Choroid plexus epithelial cell (primary cell): Measurements from ENCODE around the gene RASL10A.

Experiments used
- DNase-seq: peaks from one replicate; pipeline ENCODE4 v3.0.0-alpha.2; 2010; ENCODE audit warnings: low read depth
- H3K4me3 ChIP-seq: 2 replicates; pipeline ENCODE4 v1.5.1; 2011; ENCODE audit warnings: low read depth, mild to moderate bottlenecking, control low read depth, low read length, moderate library complexity
- CTCF ChIP-seq: conservative IDR thresholded peaks from 2 replicates; pipeline ENCODE4 v1.5.1; 2011; ENCODE audit warnings: low read depth, mild to moderate bottlenecking, control low read depth, inconsistent platforms, low read length, moderate library complexity

RASL10A gene

GRCh38 chr22:29313576-29314466 lies 1.7 kb downstream of the RASL10A start:
- no peak for TF ChIP-seq CTCF
- DNase-seq = no peak
- no peak overlapping the region for H3K4me3 ChIP-seq

DNA sequence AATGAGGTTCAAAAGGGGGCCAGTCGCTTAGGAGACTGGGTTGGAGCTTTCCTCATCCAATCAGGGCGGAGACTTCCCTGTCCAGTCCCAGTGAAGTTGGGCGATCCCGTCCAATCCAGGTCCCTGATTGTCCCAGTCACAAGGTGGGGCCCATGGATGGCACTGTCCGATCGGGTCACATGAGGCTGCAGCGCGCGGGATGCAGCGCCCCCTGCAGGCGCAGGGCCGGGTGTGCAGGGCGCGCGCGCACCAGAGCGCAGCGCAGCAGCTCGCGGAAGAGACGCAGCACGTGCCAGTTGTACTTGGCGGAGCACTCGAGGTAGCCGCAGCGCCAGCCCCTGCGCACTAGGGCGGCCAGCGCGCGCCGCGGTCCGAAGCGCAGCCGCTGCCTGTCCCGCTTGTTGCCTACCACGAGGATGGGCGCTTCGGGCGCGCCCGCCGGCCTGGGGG lies 2.3 kb downstream of the RASL10A start:
- TF ChIP-seq CTCF = peak; percentile 62
- peak; percentile 68 for DNase-seq
- H3K4me3 ChIP-seq = no peak overlapping the region

- no peak for DNase-seq
- TF ChIP-seq CTCF = no peak
Measured at GRCh38 chr22:29312218-29313125, 3.0 kb downstream of the RASL10A start.

GRCh38 chr22:29311464-29312217 lies 3.9 kb downstream of the RASL10A start:
- no peak for TF ChIP-seq CTCF
- H3K4me3 ChIP-seq = no peak overlapping the region
- DNase-seq = no peak

More at GRCh38 chr22:29312218-29313125, 3.0 kb downstream of the RASL10A start:
- no peak overlapping the region for H3K4me3 ChIP-seq

DNA sequence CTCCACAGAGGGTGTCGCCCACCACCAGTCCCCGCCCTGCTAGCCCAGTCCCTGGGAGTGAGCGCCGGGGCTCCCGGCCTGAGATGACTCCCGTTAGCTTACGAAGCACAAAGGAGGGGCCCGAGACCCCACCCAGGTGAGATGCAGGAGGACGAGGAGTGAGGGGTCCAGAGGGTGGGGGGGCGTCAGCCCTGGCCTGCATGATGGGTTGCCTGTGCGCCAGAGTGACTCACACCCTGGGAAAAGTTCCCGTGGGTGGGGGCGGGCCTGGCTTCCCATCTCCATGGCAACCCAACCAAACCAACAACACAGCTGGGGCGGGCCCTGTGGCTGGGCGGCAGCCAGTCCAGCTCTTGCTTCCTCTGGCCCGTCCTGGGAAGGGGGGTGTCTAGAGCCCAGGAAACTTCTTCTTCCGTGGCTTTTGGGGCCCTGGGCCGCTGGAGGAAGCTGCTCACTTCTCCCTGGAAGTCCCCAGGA lies 4.6 kb downstream of the RASL10A start:
- H3K4me3 ChIP-seq = no peak overlapping the region
- peak; percentile 99 for DNase-seq
- TF ChIP-seq CTCF = no peak

GRCh38 chr22:29310065-29310862 lies 5.2 kb downstream of the RASL10A start:
- no peak for DNase-seq
- H3K4me3 ChIP-seq = no peak overlapping the region
- no peak for TF ChIP-seq CTCF
